COLO668 (cell line): ENCODE measurements around the gene PTGIS.

Source experiments
- DNase-seq: peaks from one replicate; lab custom pipeline; 2025; ENCODE audit not compliant: unreplicated experiment; lab: John Stamatoyannopoulos, UW

The PTGIS gene

DNA sequence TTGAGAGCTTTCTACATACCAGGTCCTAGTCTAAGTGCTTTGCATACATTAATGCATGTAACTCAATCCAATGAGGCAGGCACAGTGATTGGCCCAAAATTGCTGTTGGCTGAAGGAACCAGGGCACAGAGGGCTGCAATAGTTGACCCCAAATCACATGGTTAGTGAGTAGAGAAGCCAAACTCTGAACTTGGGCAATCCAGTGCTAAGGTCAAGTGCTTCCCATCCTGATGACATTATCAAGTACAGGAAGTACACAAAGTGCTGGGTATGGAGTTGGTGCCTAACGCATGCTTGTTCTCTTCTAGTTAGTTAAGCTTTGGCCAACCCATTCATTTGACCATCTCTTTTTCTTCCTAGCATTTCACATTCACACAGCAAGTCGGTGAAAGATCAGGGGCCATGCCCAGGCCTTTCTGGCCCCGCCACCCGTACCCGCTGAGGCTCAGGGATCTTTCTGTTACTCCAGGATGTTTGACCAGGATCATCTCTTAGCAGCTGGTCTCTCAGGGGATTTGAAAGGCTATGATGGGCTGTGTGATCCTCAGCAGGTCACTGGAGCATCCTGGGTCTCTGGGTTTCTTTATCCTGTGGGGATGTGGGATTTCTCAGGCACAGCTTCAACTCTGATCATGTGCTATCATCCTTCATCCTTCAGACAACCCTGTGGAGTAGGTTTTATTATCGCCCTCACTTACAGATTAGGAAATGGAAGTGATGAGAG, 92.5 kb downstream of the PTGIS start:
- DNase-seq, result no peak

DNA sequence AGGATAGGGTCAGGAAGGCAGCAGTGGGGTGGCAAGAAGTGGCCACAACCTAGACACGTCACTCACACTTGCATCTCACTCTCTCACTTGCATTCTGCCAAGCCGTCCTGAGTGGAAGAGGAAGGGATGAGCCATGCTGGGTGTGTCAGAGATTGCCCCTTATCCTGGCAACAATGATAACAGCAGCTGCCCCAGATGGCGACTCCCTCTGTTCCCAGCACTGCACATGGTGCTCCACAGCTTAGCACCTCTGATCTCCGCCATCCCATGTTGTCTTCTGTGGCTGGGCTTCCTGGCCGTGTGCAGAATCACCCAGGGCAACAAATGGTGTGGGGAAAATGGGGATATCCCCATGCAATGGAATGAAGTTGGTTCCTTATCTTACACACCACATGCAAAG, 96.5 kb downstream of the PTGIS start:
- DNase-seq, result no peak

- DNase-seq, result no peak
Measured at GRCh38 chr20:49470922-49471321, 97.0 kb downstream of the PTGIS start.

- no peak for DNase-seq
Measured at GRCh38 chr20:49469060-49469459, 98.9 kb downstream of the PTGIS start.

GRCh38 chr20:49468412-49468811, 99.5 kb downstream of the PTGIS start:
- DNase-seq, result no peak

- DNase-seq, result no peak
Measured at GRCh38 chr20:49466114-49466912, 101.6 kb downstream of the PTGIS start.

- DNase-seq, result no peak
Measured at GRCh38 chr20:49464556-49464955, 103.4 kb downstream of the PTGIS start.

GRCh38 chr20:49462626-49463025, 105.3 kb downstream of the PTGIS start:
- no peak for DNase-seq

- no peak for DNase-seq
Measured at GRCh38 chr20:49461894-49462620, 105.9 kb downstream of the PTGIS start.

DNA sequence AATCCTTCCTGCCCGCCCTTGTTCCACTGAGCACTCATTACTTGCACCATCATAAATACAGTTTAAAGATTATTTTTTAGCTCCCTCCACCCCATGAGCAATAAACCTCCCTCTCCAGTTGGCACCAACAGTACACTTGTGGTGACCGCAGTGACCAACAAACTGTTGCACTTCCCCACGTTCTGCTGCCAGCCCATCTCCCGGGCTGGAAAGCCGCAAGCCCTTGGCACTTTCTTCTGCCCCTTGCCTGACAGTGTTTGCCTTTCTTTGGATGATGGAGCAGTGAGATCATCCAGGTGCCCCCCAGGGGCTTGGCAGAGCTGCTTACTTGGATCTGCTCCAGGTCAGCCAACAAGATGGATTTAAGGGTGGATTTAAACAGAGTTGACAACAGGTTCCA, 107.0 kb downstream of the PTGIS start:
- DNase-seq, result no peak

DNA sequence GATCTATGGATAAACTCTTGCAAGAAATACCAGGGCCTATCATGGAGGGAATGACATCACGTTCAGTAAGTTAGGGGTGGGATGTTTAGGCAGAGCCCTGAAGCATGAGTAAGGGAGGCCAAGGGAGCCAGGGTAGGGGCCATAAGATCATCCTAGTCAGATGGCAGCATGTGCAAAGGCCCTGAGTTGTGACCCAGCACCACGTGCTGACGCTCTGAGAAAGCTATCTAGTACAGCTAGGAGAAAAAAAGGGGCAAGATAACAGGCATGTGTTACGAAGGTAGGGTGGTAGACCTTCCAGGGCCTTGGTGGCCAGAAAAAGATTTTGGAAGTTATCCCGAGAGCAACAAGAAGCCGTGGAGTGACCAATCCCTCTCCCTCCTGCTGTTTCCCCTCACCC, 107.8 kb downstream of the PTGIS start:
- no peak for DNase-seq

DNA sequence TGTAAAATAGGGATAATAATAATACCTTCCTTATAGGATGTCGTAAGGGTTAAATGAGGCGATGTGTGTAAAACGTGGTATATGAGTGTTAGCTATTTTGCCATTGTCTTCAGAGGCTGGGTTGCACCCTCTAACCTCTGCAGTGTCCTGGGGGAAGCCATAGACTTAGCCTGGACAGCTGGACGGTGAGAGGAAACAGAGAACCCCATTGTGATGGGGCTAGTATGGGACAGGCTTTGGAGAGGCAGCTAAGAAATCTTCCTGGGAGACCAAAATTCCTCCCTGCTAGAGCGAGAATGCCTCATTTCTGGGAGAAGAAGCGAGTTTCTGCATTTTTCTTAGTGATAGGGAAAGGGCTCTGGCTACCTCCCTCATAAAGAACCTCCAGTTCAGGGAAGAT, 108.3 kb downstream of the PTGIS start:
- no peak for DNase-seq

DNA sequence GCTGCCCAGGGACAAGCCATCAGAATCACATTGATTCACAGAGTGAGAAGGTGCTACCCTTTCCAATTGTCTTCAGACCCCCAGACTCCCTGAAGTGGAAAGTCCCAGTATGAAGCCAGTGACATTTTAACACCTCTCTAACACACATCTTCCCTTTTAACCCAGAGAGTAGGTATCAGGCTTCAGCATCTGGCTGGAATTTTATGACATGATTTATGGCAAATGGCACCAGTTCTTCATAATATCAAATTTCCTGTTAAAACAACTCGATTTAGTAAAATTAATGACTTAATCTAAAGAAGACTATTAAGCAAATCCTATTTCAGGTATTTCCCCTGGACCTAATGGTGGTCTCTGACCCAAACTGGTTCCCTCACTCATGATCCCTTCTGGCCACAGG, 110.5 kb downstream of the PTGIS start:
- DNase-seq, result no peak

DNA sequence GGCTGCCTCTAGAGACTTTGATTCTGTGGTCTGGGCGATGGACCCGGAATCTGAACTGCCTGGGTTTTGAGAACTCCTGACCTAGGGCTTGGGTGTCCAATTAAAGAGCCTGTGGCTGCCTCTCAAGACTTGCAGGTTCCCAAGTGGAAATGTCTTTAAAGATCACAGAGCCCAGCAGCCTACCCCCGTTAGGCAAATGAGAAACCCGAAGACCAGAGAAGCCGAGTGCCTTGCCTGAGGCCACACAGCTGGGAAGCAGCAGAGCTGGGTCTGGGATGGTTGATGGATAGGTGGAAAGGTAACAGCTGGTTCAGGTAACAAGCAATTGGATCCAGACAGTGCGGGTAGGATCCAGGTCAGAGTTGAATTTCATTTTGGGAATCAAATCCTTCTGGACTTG, 111.3 kb downstream of the PTGIS start:
- DNase-seq, result no peak

DNA sequence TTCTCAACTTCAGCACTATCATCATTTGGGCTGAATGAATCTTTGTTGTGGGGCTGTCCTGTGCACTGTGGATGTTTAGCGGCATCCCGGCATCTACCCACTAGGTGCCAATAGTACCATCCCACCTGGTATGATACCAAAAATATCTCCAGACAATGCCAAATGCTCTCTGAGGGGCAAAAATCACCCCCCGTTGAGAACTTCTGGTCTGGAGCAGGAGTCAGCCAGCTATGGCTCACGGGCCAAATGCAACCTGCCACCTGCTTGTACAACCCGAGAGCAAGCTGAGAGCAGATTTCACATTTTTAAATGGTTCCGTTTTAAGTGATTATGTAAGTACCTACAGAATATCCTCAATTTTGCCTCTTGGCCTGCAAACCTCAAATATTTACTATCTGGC, 112.2 kb downstream of the PTGIS start:
- DNase-seq, result no peak
